ENCODE measurements around the gene SIRT7. TPM values are rescaled to one million over a fixed set of nuclear protein-coding genes. Genes with fewer than 3 reads are reported as not detected.
"Not testable (repeated sequence)": the region's sequence is repeated elsewhere in the genome, so short reads cannot be mapped to it uniquely, and the experiment has no call there.

SIRT7 gene
- total and polyA plus RNA-seq, 7 donors, result 11.4 to 62.2 (median 28.8) TPM

GRCh38 chr17:81955756-81956544 is 38.0 kb upstream of the SIRT7 start:
- H3K9me3 ChIP-seq, result no peaks in the 10 kb centered on the region
- WGBS, 2 donors, result 77 to 87% methylated on average over 13 of the region's 13 CpGs
- TF ChIP-seq CTCF (IDR thresholded peaks at IDR 0.05) (no peak), EP300 (IDR thresholded peaks at IDR 0.05) (no peak), POLR2A (IDR thresholded peaks at IDR 0.05) (no peak), POLR2AphosphoS5 (IDR thresholded peaks at IDR 0.05) (no peak)
- no peak overlapping the region for H3K4me3 ChIP-seq
- H3K27me3 ChIP-seq, result peaks cover 24 to 69% (median 39%) of the 10 kb centered on the region in 3 donors
- H3K27ac ChIP-seq, result no peak overlapping the region
- no peaks in the 10 kb centered on the region for H3K36me3 ChIP-seq
- intact Hi-C loops (cut with DNase I), result no loop called here
- H3K4me1 ChIP-seq, result peaks cover 0 to 18% (median 16%) of the 10 kb centered on the region in 4 donors
- no peak for DNase-seq

GRCh38 chr17:81955058-81955681 is 37.2 kb upstream of the SIRT7 start:
- H3K4me1 ChIP-seq, result peaks cover 0 to 11% (median 11%) of the 10 kb centered on the region in 4 donors
- no peak overlapping the region for H3K4me3 ChIP-seq
- no peak for TF ChIP-seq POLR2AphosphoS5 (IDR thresholded peaks at IDR 0.05)
- no peak for TF ChIP-seq CTCF (IDR thresholded peaks at IDR 0.05)
- TF ChIP-seq POLR2A (IDR thresholded peaks at IDR 0.05), result no peak
- TF ChIP-seq EP300 (IDR thresholded peaks at IDR 0.05), result no peak
- H3K27me3 ChIP-seq, result peaks cover 18 to 63% (median 31%) of the 10 kb centered on the region in 3 donors
- H3K36me3 ChIP-seq, result no peaks in the 10 kb centered on the region
- no peak overlapping the region for H3K27ac ChIP-seq
- intact Hi-C loops (cut with DNase I), result no loop called here
- no peaks in the 10 kb centered on the region for H3K9me3 ChIP-seq
- 89 to 92% methylated on average over 26 of the region's 26 CpGs for WGBS, 2 donors
- no peak for DNase-seq

GRCh38 chr17:81954131-81955057 is 36.4 kb upstream of the SIRT7 start:
- Histone ChIP-seq H3K9me3 (no peaks in the 10 kb centered on the region), H3K27ac (no peak overlapping the region), H3K36me3 (no peaks in the 10 kb centered on the region), H3K4me3 (no peak overlapping the region), H3K27me3 (peaks cover 11 to 55% (median 25%) of the 10 kb centered on the region in 3 donors), H3K4me1 (peaks cover 0 to 4% (median 4%) of the 10 kb centered on the region in 4 donors)
- TF ChIP-seq POLR2AphosphoS5 (IDR thresholded peaks at IDR 0.05) (no peak), POLR2A (IDR thresholded peaks at IDR 0.05) (no peak), EP300 (IDR thresholded peaks at IDR 0.05) (no peak), CTCF (IDR thresholded peaks at IDR 0.05) (no peak)
- WGBS, 2 donors, result 86 to 87% methylated on average over 19 of the region's 19 CpGs
- no peak for DNase-seq
- intact Hi-C loops (cut with DNase I), result no loop called here

- H3K27ac ChIP-seq; intact Hi-C loops (cut with DNase I); H3K36me3 ChIP-seq; DNase-seq; H3K9me3 ChIP-seq; H3K4me1 ChIP-seq; H3K4me3 ChIP-seq: not testable (repeated sequence)
- H3K27me3 ChIP-seq, result peaks cover 2 to 45% (median 16%) of the 10 kb centered on the region in 3 donors
- WGBS, 2 donors, result 64 to 77% methylated on average over 5 of the region's 5 CpGs
These were observed 35.5 kb upstream of the SIRT7 start for GRCh38 chr17:81953443-81953842.
